ENCODE results near the gene ANKRD6. TPM values are rescaled to one million over a fixed set of nuclear protein-coding genes. Genes with fewer than 3 reads are reported as not detected.

The ANKRD6 gene
- total and polyA plus RNA-seq, 11 donors = 3.5 to 14.1 (median 10.2) TPM

DNA sequence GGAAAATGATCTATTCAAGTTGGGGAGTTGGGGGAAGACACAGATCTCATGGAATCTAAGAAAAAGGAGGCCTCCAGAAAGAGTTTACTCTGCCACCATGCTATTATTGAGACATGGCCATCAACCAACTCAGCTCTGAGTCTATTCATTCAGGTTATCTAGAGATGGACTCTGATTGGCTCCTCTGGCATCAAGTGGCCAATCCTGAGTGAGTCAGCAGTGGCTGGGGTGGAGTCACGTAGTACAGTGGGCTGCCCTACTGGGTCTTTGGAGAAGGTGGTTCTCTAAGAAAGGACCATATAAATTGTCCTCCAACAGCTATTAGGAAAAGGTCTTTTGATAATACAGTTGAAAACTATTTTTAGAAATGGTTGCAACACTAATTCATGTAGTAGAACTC lies 163.5 kb downstream of the ANKRD6 start:
- 89 to 100% (median 97%) methylated on average over 1 of the region's 1 CpG for WGBS, 4 donors
- H3K4me1 ChIP-seq = peaks cover 0 to 16% (median 5%) of the 10 kb centered on the region in 12 donors
- intact Hi-C loops (cut with DNase I) = loop anchor here in 2 of 10 donors (5.0 to 10.0 kb wide), 2 partner anchors 142 to 164 kb away; partner anchors contain the start of gene ANKRD6 (in 1 of the 2)
- no peaks in the 10 kb centered on the region for H3K36me3 ChIP-seq
- H3K27me3 ChIP-seq = no peaks in the 10 kb centered on the region
- no peaks in the 10 kb centered on the region for H3K9me3 ChIP-seq
- TF ChIP-seq, protein P1, sequence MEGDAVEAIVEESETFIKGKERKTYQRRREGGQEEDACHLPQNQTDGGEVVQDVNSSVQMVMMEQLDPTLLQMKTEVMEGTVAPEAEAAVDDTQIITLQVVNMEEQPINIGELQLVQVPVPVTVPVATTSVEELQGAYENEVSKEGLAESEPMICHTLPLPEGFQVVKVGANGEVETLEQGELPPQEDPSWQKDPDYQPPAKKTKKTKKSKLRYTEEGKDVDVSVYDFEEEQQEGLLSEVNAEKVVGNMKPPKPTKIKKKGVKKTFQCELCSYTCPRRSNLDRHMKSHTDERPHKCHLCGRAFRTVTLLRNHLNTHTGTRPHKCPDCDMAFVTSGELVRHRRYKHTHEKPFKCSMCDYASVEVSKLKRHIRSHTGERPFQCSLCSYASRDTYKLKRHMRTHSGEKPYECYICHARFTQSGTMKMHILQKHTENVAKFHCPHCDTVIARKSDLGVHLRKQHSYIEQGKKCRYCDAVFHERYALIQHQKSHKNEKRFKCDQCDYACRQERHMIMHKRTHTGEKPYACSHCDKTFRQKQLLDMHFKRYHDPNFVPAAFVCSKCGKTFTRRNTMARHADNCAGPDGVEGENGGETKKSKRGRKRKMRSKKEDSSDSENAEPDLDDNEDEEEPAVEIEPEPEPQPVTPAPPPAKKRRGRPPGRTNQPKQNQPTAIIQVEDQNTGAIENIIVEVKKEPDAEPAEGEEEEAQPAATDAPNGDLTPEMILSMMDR (IDR thresholded peaks at IDR 0.05) = no peak
- no peak for TF ChIP-seq POLR2A (IDR thresholded peaks at IDR 0.05)
- H3K27ac ChIP-seq = no peak overlapping the region
- ATAC-seq = peak in 2 of 4 donors; percentile 53 to 55
- no peak for DNase-seq
- H3K4me3 ChIP-seq = no peak overlapping the region

DNA sequence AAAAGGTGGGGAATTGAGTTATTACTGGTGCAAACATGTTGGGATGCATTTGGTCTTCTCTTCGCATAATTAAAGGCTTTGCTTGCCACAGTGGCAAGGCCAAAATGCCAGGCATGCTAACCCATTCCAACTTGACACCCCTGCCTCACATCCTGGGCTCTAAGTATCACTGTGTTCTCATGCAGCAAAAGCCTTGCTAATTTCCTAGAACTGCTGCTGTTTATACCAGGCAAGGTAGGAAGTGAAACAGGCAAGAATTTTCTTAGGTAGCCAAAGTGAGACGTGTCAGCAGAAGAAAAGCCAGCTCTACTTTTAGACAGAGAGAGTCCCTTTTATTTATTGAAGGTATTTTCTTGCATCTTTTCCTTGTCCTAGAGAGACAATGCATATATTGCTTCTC lies 164.4 kb downstream of the ANKRD6 start:
- no peak for ATAC-seq
- intact Hi-C loops (cut with DNase I) = loop anchor here in 2 of 10 donors (5.0 to 10.0 kb wide), 2 partner anchors 143 to 165 kb away; partner anchors contain the start of gene ANKRD6 (in 1 of the 2)

DNA sequence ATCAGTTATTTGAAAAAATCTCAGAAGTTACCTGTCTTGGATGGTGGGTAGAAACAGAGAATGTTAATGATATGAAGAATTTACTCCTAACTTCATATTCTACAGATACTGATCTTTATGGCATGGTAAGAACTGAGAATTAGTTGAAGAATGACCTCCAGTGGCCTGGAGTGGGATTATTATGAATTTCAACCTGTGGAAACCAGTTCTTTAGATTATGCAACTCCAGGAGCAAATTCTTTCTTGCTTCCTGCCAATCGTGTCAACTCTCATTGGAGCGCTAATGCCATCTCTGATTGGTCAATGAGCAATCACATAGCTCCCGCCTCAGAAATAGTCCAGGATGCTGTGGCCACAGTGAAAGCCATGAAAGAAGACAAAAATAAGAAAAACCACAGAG lies 165.0 kb downstream of the ANKRD6 start:
- H3K4me1 ChIP-seq = peaks cover 0 to 16% (median 5%) of the 10 kb centered on the region in 12 donors
- no peaks in the 10 kb centered on the region for H3K27me3 ChIP-seq
- DNase-seq (no peak), ATAC-seq (peak in 2 of 4 donors; percentile 29 to 38)
- 40 to 58% (median 47%) methylated on average over 3 of the region's 3 CpGs for WGBS, 4 donors
- H3K36me3 ChIP-seq = peaks cover 0 to 2% (median 0%) of the 10 kb centered on the region in 9 donors
- no peak overlapping the region for H3K4me3 ChIP-seq
- no peaks in the 10 kb centered on the region for H3K9me3 ChIP-seq
- intact Hi-C loops (cut with DNase I) = loop anchor here in 2 of 10 donors (5.0 to 10.0 kb wide), 2 partner anchors 143 to 166 kb away; partner anchors contain the start of gene ANKRD6 (in 1 of the 2)
- TF ChIP-seq, protein P1 (IDR thresholded peaks at IDR 0.05) = peak in 7 of 12 donors; percentile 14 to 42 (median 31)
- no peak for TF ChIP-seq POLR2A (IDR thresholded peaks at IDR 0.05)
- H3K27ac ChIP-seq = no peak overlapping the region

More for the DNA sequence above, 164.4 kb downstream of the ANKRD6 start:
- 48 to 94% (median 68%) methylated on average over 2 of the region's 2 CpGs for WGBS, 4 donors
- H3K9me3 ChIP-seq = no peaks in the 10 kb centered on the region
- no peak for DNase-seq
- no peak overlapping the region for H3K27ac ChIP-seq
- H3K36me3 ChIP-seq = peaks cover 0 to 2% (median 0%) of the 10 kb centered on the region in 9 donors
- TF ChIP-seq, protein P1 (IDR thresholded peaks at IDR 0.05) = no peak
- H3K4me1 ChIP-seq = peaks cover 0 to 16% (median 5%) of the 10 kb centered on the region in 12 donors
- no peak overlapping the region for H3K4me3 ChIP-seq
- no peaks in the 10 kb centered on the region for H3K27me3 ChIP-seq

DNA sequence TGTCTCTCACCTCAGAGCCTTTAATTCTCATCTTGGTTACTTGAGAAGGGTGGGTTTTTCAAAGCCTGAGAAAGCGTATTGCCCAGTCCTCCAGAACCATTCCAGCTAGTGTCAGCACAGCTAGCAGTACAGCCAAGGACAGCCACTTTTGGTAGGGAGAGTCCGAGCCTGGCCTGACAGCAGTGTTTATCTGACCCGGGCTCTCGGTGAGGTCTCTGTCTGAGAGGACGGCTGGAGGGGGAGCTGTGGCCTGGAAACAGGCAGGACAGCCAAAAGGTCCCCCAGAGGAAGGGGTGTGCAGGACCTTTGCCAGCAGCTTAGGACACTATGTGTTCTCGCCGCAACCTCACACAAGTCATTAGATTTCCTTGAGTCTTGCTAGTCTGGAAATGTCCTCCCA lies 166.8 kb downstream of the ANKRD6 start:
- intact Hi-C loops (cut with DNase I) = loop anchor here in 2 of 10 donors (5.0 to 10.0 kb wide), 2 partner anchors 145 to 167 kb away; partner anchors contain the start of gene ANKRD6 (in 1 of the 2)
- peak; percentile 66 to 73 (median 70) for ATAC-seq

More for the DNA sequence above, 166.8 kb downstream of the ANKRD6 start:
- H3K4me3 ChIP-seq = no peak overlapping the region
- H3K9me3 ChIP-seq = no peaks in the 10 kb centered on the region
- H3K36me3 ChIP-seq = peaks cover 0 to 2% (median 0%) of the 10 kb centered on the region in 9 donors
- peaks cover 0 to 16% (median 5%) of the 10 kb centered on the region in 12 donors for H3K4me1 ChIP-seq
- peak in 4 of 5 donors; percentile 25 to 62 (median 35) for DNase-seq
- WGBS, 4 donors = 41 to 62% (median 58%) methylated on average over 7 of the region's 7 CpGs
- H3K27me3 ChIP-seq = no peaks in the 10 kb centered on the region
- TF ChIP-seq, protein P1 (IDR thresholded peaks at IDR 0.05) = no peak
- no peak for TF ChIP-seq POLR2A (IDR thresholded peaks at IDR 0.05)
- peak overlapping the region in 5 of 12 donors; percentile 12 to 34 (median 18) for H3K27ac ChIP-seq

Measured in heart left ventricle (tissue), 16 donors.